Measurements from ENCODE around the gene LPCAT4.
"Not testable (repeated sequence)": the region's sequence is repeated elsewhere in the genome, so short reads cannot be mapped to it uniquely, and the experiment has no call there.

Gene LPCAT4

GRCh38 chr15:34392981-34393380, 26.0 kb upstream of the LPCAT4 start:
- WGBS (ENCODE audit: insufficient coverage): no CpG with 5 or more reads among the region's 2 CpGs
- POLR2A ChIA-PET; H3K36me3 ChIP-seq (ENCODE audit: control insufficient read depth in 4 of 4, insufficient read depth in 4 of 4, low read length in 3 of 4); H3K27me3 ChIP-seq (replicated peaks in 2 of 5; ENCODE audit: control insufficient read depth in 4 of 5, insufficient read depth in 5 of 5, low read length in 4 of 5); H3K9me3 ChIP-seq (ENCODE audit: control extremely low read depth in 1 of 5, control insufficient read depth in 4 of 5, insufficient read depth in 2 of 5, low read depth in 1 of 5, low read length in 4 of 5); CTCF ChIA-PET; H3K4me1 ChIP-seq (ENCODE audit: control extremely low read depth in 1 of 4, control insufficient read depth in 4 of 4, insufficient read depth in 4 of 4, low read length in 3 of 4); H3K4me3 ChIP-seq (ENCODE audit: control insufficient read depth in 1 of 7, extremely low read depth in 1 of 7, insufficient read depth in 4 of 7, low read depth in 2 of 7, low read length in 6 of 7); DNase-seq; H3K27ac ChIP-seq (ENCODE audit: insufficient read depth in 1 of 2, low read depth in 1 of 2, low read length in 2 of 2, poor library complexity in 1 of 2, severe bottlenecking in 2 of 2): not testable (repeated sequence)

GRCh38 chr15:34389594-34390086, 22.6 kb upstream of the LPCAT4 start:
- H3K9me3 ChIP-seq (ENCODE audit: control extremely low read depth in 1 of 5, control insufficient read depth in 4 of 5, insufficient read depth in 2 of 5, low read depth in 1 of 5, low read length in 4 of 5); H3K4me1 ChIP-seq (ENCODE audit: control extremely low read depth in 1 of 4, control insufficient read depth in 4 of 4, insufficient read depth in 4 of 4, low read length in 3 of 4); H3K27ac ChIP-seq (ENCODE audit: insufficient read depth in 1 of 2, low read depth in 1 of 2, low read length in 2 of 2, poor library complexity in 1 of 2, severe bottlenecking in 2 of 2); H3K36me3 ChIP-seq (ENCODE audit: control insufficient read depth in 4 of 4, insufficient read depth in 4 of 4, low read length in 3 of 4); H3K4me3 ChIP-seq (ENCODE audit: control insufficient read depth in 1 of 7, extremely low read depth in 1 of 7, insufficient read depth in 4 of 7, low read depth in 2 of 7, low read length in 6 of 7); DNase-seq; POLR2A ChIA-PET; H3K27me3 ChIP-seq (replicated peaks in 2 of 5; ENCODE audit: control insufficient read depth in 4 of 5, insufficient read depth in 5 of 5, low read length in 4 of 5); CTCF ChIA-PET: not testable (repeated sequence)
- no CpG with 5 or more reads among the region's 16 CpGs for WGBS (ENCODE audit: insufficient coverage)

GRCh38 chr15:34381829-34382521, 15.0 kb upstream of the LPCAT4 start:
- H3K4me1 ChIP-seq (ENCODE audit: control extremely low read depth in 1 of 4, control insufficient read depth in 4 of 4, insufficient read depth in 4 of 4, low read length in 3 of 4); CTCF ChIA-PET; POLR2A ChIA-PET; H3K4me3 ChIP-seq (ENCODE audit: control insufficient read depth in 1 of 7, extremely low read depth in 1 of 7, insufficient read depth in 4 of 7, low read depth in 2 of 7, low read length in 6 of 7); H3K27ac ChIP-seq (ENCODE audit: insufficient read depth in 1 of 2, low read depth in 1 of 2, low read length in 2 of 2, poor library complexity in 1 of 2, severe bottlenecking in 2 of 2); H3K9me3 ChIP-seq (ENCODE audit: control extremely low read depth in 1 of 5, control insufficient read depth in 4 of 5, insufficient read depth in 2 of 5, low read depth in 1 of 5, low read length in 4 of 5); DNase-seq; H3K27me3 ChIP-seq (replicated peaks in 2 of 5; ENCODE audit: control insufficient read depth in 4 of 5, insufficient read depth in 5 of 5, low read length in 4 of 5); H3K36me3 ChIP-seq (ENCODE audit: control insufficient read depth in 4 of 4, insufficient read depth in 4 of 4, low read length in 3 of 4): not testable (repeated sequence)
- WGBS (ENCODE audit: insufficient coverage): no CpG with 5 or more reads among the region's 19 CpGs

GRCh38 chr15:34380491-34380890, 13.5 kb upstream of the LPCAT4 start:
- CTCF ChIA-PET; H3K27ac ChIP-seq (ENCODE audit: insufficient read depth in 1 of 2, low read depth in 1 of 2, low read length in 2 of 2, poor library complexity in 1 of 2, severe bottlenecking in 2 of 2); POLR2A ChIA-PET; H3K4me1 ChIP-seq (ENCODE audit: control extremely low read depth in 1 of 4, control insufficient read depth in 4 of 4, insufficient read depth in 4 of 4, low read length in 3 of 4); H3K36me3 ChIP-seq (ENCODE audit: control insufficient read depth in 4 of 4, insufficient read depth in 4 of 4, low read length in 3 of 4); H3K27me3 ChIP-seq (replicated peaks in 2 of 5; ENCODE audit: control insufficient read depth in 4 of 5, insufficient read depth in 5 of 5, low read length in 4 of 5); H3K9me3 ChIP-seq (ENCODE audit: control extremely low read depth in 1 of 5, control insufficient read depth in 4 of 5, insufficient read depth in 2 of 5, low read depth in 1 of 5, low read length in 4 of 5); H3K4me3 ChIP-seq (ENCODE audit: control insufficient read depth in 1 of 7, extremely low read depth in 1 of 7, insufficient read depth in 4 of 7, low read depth in 2 of 7, low read length in 6 of 7); DNase-seq: not testable (repeated sequence)
- WGBS (ENCODE audit: insufficient coverage): 94% methylated on average over 2 of the region's 4 CpGs

- CTCF ChIA-PET: interaction anchor here (1.2 kb wide), 1 partner anchor 10 kb away, joined by 4 read pairs; the partner anchor contains the start of gene LPCAT4
- 100% methylated on average over 1 of the region's 2 CpGs for WGBS (ENCODE audit: insufficient coverage)
- no peak overlapping the region for H3K4me3 ChIP-seq (ENCODE audit: control insufficient read depth in 1 of 7, extremely low read depth in 1 of 7, insufficient read depth in 4 of 7, low read depth in 2 of 7, low read length in 6 of 7)
- no peak overlapping the region for H3K27ac ChIP-seq (ENCODE audit: insufficient read depth in 1 of 2, low read depth in 1 of 2, low read length in 2 of 2, poor library complexity in 1 of 2, severe bottlenecking in 2 of 2)
- DNase-seq: no peak
- no peaks in the 10 kb centered on the region for H3K27me3 ChIP-seq (replicated peaks in 2 of 5; ENCODE audit: control insufficient read depth in 4 of 5, insufficient read depth in 5 of 5, low read length in 4 of 5)
- POLR2A ChIA-PET: no interaction called here
- H3K4me1 ChIP-seq (ENCODE audit: control extremely low read depth in 1 of 4, control insufficient read depth in 4 of 4, insufficient read depth in 4 of 4, low read length in 3 of 4): no peaks in the 10 kb centered on the region
- no peaks in the 10 kb centered on the region for H3K9me3 ChIP-seq (ENCODE audit: control extremely low read depth in 1 of 5, control insufficient read depth in 4 of 5, insufficient read depth in 2 of 5, low read depth in 1 of 5, low read length in 4 of 5)
- H3K36me3 ChIP-seq (ENCODE audit: control insufficient read depth in 4 of 4, insufficient read depth in 4 of 4, low read length in 3 of 4): no peaks in the 10 kb centered on the region
Measured at GRCh38 chr15:34376856-34377255, 9.9 kb upstream of the LPCAT4 start.

GRCh38 chr15:34375541-34375940, 8.5 kb upstream of the LPCAT4 start:
- H3K4me3 ChIP-seq (ENCODE audit: control insufficient read depth in 1 of 7, extremely low read depth in 1 of 7, insufficient read depth in 4 of 7, low read depth in 2 of 7, low read length in 6 of 7); H3K36me3 ChIP-seq (ENCODE audit: control insufficient read depth in 4 of 4, insufficient read depth in 4 of 4, low read length in 3 of 4); POLR2A ChIA-PET; H3K27me3 ChIP-seq (replicated peaks in 2 of 5; ENCODE audit: control insufficient read depth in 4 of 5, insufficient read depth in 5 of 5, low read length in 4 of 5); H3K27ac ChIP-seq (ENCODE audit: insufficient read depth in 1 of 2, low read depth in 1 of 2, low read length in 2 of 2, poor library complexity in 1 of 2, severe bottlenecking in 2 of 2); H3K9me3 ChIP-seq (ENCODE audit: control extremely low read depth in 1 of 5, control insufficient read depth in 4 of 5, insufficient read depth in 2 of 5, low read depth in 1 of 5, low read length in 4 of 5); H3K4me1 ChIP-seq (ENCODE audit: control extremely low read depth in 1 of 4, control insufficient read depth in 4 of 4, insufficient read depth in 4 of 4, low read length in 3 of 4); DNase-seq: not testable (repeated sequence)
- CTCF ChIA-PET: interaction anchor here (0.6 to 1.4 kb wide), 2 partner anchors 15 to 77 kb away, joined by 3 to 4 read pairs; no protein-coding TSS in a partner anchor
- WGBS (ENCODE audit: insufficient coverage): 100% methylated on average over 2 of the region's 2 CpGs

GRCh38 chr15:34374816-34375215, 7.8 kb upstream of the LPCAT4 start:
- Histone ChIP-seq H3K4me3 (ENCODE audit: control insufficient read depth in 1 of 7, extremely low read depth in 1 of 7, insufficient read depth in 4 of 7, low read depth in 2 of 7, low read length in 6 of 7) (no peak overlapping the region), H3K36me3 (ENCODE audit: control insufficient read depth in 4 of 4, insufficient read depth in 4 of 4, low read length in 3 of 4) (no peaks in the 10 kb centered on the region), H3K27me3 (replicated peaks in 2 of 5; ENCODE audit: control insufficient read depth in 4 of 5, insufficient read depth in 5 of 5, low read length in 4 of 5) (no peaks in the 10 kb centered on the region), H3K9me3 (ENCODE audit: control extremely low read depth in 1 of 5, control insufficient read depth in 4 of 5, insufficient read depth in 2 of 5, low read depth in 1 of 5, low read length in 4 of 5) (no peaks in the 10 kb centered on the region), H3K27ac (ENCODE audit: insufficient read depth in 1 of 2, low read depth in 1 of 2, low read length in 2 of 2, poor library complexity in 1 of 2, severe bottlenecking in 2 of 2) (no peak overlapping the region), H3K4me1 (ENCODE audit: control extremely low read depth in 1 of 4, control insufficient read depth in 4 of 4, insufficient read depth in 4 of 4, low read length in 3 of 4) (no peaks in the 10 kb centered on the region)
- no peak for DNase-seq
- CTCF ChIA-PET: interaction anchor here (0.8 to 1.4 kb wide), 2 partner anchors 14 to 134 kb away, joined by 4 to 5 read pairs; no protein-coding TSS in a partner anchor
- POLR2A ChIA-PET: no interaction called here
- no CpG with 5 or more reads among the region's 2 CpGs for WGBS (ENCODE audit: insufficient coverage)

Measured in common myeloid progenitor, CD34-positive (primary cell).